GM21619 (cell line): ENCODE data around the gene NKX2-3.

Experiments used
- ATAC-seq: cut with Tn5 transposase; IDR thresholded peaks from one replicate; pipeline ENCODE4 v1.9.1; 2021; ENCODE audit not compliant: unreplicated experiment

The NKX2-3 gene

DNA sequence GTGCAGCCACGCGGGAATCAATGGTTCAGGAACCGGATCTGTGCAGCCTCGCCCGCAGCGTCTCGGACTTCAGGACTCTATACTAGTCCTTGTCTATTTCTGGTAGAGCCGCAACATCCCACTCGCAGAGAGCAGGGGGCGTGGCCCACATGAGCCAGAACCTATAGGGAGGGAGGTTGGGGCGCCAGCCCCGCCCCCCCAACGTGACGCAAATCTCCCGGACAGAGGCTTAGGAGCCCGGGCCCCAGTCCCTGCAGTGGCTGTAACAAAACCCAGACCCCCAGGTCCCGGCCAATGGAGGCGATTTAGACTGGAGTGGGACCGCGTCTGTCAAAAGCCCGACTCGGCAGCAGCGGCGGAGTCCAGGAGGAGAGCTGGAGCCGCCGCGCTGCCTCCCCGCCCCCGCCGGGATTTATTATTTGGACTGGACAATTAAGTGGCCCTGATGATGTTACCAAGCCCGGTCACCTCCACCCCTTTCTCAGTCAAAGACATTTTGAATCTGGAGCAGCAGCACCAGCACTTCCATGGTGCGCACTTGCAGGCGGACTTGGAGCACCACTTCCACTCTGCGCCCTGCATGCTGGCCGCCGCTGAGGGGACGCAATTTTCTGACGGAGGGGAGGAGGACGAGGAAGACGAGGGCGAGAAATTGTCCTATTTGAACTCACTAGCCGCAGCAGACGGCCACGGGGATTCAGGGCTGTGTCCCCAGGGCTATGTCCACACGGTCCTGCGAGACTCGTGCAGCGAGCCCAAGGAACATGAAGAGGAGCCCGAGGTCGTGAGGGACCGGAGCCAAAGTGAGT lies at the start of gene NKX2-3:
TSS of gene NKX2-3 (plus strand) at position 256 of the 809 bp plus-strand sequence. CDS start at position 446, 190 bp downstream.
- ATAC-seq: peak; percentile 56

DNA sequence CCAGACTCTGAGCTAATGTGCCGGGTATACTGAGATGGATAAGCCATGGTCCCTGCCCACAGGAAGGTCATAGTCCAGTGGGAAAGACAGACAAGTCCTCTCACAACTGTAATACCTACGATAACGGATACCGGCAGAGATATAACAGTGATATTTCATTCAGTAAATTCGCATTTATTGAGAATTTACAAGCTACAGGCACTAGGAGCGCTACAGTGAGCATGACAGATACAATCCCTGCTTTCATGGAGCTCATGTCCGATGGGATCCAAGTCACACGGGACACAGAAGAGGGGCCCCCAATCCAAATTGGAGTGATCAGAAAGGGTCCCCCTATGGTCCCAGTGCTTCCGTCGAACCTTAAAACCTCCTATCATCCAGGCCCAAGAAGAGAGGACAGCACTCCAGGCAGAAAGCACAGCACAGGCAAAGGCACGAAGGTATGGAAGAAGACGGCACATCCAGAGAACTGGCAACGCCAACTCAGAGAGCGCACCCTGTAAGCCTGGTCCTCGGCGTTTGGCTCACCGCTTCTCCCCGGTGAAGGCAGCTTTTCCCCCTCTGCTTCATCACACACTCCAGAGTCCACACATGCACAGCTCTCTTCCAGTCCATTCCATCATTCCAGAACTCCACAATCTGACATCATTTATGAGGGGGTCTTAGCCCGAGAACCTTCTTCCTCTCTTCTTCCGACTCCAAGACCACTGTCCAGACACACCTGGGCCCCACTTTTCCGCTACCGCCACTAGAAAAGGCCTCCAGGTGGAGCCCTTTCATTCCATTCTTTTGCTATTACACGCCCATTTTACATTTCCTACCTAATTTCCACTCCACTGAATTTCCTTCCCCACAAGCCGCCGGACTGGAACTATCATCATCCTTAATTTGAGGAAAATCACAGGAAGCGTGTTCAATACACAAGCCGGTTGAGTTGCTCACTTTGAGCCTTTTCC lies 47.8 kb upstream of the NKX2-3 start:
- no peak for ATAC-seq

DNA sequence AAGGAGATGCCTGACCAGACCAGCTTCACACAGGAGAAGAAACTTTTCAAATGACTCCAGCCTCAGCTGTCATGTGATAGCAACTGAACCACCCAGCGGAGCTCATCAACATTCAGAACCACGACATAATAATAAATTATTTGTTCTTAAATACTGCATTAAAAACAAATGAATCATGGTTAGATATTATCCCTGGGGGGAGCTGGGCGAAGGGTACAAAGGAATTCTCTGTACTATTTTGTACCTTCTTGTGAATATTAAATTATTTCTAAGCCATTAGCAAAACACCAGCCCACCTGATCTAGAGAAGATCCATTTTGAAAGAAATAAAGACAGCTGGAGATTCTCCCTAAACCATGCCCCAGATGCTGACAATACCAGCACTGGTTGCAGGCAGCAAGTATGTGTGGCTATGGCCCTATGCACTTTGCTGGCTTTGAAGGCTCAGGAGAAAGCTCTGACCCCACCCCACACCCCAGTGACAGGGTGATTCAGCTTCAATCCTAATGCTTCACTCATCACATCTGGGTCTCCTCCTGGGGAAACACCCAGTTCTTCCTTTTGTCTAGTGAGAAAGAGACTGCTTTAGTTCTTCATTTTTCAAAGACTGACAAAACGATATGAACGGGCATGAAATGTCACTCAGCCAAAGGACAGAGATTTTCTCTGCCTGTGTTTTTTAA lies 45.5 kb upstream of the NKX2-3 start:
- no peak for ATAC-seq

DNA sequence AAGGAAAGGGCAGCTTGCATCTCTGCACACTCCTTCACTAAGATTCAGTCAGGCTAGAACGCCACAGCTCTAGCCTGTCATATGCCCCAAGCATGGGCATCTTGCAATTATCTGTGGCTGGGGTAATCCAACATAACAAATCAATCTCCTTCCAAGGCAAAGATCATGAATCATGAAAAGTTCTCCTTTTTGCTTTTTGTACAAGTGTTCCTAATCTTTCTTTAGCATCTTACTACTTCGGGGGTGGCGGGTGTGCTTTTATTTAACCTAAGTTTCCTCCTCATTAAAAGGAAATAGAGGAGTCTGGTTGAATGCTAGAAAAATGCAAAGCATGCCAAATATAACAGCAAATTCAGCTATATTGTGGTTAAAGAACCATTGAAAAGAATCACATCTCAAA lies 43.5 kb upstream of the NKX2-3 start:
- ATAC-seq: no peak

DNA sequence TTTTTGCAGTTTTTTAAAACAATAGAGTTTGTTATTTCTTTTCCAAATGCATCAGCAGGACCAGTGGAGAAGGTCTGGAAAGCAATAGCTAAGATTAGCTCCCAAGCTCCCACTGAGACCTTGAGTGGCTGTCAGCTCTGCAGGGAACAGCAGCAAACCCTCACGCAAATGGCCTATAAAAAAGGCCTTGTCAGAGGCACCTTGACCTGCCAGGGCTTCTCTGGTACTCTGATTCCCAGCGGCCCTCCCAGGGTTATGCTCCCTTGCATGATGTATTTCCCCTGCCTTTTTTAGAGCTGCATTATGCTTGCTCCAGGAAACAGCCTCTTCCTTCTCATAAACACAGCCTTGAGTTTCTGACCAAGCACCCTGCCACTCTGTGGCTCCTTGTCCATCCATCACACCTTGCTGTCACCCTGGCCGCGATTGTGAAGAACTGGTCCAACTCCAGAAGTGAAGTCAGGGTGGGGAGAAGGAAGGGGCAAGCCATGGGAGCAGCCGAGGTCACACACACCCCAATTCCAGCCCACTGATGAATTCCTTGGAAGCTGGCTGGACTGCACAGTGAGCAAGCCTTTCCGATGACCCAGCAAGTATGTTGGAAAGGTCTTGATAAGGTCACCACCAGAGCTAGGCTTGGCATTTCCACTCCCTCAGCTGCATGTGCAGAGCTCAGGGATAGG lies 35.3 kb upstream of the NKX2-3 start:
- no peak for ATAC-seq

DNA sequence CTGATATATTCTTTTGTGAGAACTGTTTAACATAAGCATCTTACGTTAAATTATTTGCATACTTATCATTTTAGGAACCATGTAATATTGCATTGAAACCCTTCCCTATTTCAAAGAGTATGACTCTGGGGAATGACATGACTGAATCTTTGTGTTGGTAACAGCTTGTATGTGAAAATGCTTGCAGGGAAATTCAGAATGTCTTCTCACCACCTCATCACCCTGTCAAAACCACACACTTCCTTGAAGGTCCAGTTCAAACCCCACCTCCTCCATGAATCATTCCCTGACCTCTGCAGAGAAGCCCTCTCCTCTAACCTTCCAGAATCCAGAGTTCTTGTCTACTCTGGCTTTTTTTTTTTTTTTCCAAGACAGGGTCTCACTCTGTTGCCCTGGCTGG lies 26.3 kb upstream of the NKX2-3 start:
- ATAC-seq: no peak

DNA sequence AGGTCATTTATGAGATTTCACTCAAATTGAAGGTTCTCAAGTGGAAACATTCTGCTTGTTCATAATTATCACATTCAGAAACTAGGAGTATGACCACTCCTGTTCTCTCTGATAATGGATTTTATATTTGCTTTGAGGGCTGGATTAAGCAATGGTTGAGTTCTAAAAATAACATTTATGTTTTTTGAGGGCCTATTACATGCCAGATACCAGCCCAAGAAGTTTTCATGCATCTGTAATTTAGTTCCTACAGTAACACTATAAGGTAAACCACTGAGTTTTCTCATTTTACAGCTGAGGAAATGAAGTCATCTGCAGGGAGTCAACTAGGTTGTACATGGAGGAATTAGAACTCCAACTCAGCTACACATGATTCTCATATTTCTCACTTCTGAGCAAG lies 25.5 kb upstream of the NKX2-3 start:
- ATAC-seq: no peak

DNA sequence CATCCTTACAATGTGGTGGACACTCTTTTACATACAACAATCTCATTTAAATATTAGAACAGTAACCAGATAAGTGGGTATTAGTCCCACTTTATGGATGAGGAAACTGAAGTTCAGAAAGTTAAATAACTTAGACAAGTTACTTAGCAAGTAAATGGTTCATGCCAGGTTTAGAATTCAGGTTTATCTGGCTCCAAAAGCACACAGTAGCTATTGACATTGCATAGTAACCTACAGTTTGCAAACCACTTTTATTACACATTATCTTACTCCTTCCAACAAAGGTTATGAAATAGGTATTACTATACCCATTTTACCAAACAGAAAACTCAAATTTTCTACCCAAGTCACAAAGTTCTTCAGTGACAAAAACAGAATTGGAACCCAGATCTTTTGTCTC lies 19.7 kb upstream of the NKX2-3 start:
- no peak for ATAC-seq

DNA sequence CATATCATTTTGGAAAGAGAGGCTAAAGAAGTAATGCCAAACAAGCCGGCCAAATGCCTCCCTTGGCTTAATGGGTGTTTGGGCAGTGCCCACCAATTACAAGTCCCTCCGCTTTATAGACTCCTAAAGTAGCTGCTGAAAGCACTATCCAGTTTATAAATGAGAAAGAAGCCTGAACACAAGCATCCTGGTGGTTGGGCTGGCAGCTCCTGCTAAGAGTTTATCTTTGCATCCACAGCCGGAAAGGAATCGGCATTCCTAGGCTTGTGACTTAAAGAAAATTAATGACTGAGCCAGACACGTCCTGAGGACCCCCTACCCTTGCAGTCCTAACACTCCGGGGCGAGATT lies 13.1 kb upstream of the NKX2-3 start:
- ATAC-seq: no peak

DNA sequence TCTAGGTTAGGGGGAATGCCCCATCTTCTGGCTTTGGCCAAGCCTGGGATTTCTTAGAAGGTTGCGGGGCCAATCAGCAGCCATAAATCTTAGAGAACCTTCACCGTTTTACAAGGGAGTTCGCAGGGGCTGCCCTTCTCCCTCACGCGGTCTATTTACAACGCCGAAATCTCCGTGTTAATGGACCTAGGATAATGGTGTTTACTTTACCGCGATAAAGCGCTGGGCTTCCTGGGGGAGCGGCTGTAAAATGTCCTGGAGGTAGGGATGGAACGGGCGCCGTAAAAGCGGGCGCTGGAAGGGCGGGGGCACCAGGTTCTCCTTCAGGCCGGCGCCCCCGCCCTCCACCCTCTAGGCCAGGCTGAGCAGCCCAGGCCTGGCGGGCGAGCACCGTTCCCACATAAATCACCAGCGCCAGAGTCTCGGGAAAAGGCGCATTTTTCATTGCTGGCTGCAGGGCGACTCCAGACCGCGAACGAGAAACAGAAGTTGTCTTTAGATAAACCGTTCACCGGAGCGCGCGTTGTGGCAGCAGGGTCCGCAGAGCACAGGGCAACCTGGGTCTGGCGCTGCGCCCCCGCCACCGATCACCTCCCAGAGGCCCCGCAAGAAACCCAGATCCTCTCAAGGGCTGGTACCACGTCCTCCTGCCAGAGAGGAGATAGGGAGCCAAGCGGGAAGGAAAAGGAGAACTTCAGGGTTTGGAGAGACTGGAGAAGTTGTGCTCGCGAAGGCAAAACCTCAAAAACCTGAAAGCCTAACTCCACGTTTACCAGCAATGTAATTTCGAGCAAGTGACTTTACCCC lies 12.5 kb upstream of the NKX2-3 start:
- no peak for ATAC-seq

DNA sequence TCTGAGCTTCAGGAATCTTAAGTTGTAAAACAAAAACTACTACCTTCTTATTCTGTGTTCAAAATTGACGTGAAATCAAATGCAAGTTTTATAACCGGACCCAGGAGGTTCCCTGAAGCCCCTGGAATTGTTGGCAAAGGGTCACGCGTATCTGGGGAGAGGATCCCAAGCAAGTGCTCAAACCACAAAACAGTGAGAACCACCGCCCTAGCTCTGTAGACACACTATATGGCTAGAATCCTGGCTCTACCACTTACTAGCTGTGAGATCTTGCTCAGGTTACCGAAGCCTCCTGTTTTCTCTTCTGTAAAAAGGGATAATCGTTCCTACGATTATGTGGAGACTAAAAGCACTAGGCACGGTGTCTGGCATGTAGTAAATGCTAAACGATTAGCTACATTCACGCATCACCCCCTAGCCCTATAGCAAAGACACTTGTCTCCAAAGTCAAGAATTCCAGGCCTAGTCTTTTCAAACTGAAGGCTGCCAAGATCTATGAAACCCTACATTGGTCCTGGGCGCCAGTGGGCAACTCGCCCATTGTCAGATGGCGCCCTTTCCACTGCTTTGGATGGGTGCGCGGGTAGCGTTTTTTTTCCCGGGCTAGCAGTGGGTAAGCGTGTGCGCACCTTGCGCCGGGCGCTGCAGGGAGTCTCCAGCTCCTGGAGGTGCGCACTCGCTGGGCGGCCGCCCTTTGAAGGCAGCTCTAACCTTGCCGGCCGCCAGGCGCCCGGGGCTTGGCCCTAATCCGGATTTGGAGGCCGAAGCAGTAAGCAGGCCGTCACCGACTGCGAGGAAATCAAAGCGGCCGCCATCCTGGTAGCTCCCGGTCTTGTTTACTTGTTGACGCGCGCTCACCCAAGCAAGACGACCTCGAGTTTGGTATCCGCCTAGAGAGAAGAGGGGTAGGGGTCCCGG lies 11.6 kb upstream of the NKX2-3 start:
- no peak for ATAC-seq

DNA sequence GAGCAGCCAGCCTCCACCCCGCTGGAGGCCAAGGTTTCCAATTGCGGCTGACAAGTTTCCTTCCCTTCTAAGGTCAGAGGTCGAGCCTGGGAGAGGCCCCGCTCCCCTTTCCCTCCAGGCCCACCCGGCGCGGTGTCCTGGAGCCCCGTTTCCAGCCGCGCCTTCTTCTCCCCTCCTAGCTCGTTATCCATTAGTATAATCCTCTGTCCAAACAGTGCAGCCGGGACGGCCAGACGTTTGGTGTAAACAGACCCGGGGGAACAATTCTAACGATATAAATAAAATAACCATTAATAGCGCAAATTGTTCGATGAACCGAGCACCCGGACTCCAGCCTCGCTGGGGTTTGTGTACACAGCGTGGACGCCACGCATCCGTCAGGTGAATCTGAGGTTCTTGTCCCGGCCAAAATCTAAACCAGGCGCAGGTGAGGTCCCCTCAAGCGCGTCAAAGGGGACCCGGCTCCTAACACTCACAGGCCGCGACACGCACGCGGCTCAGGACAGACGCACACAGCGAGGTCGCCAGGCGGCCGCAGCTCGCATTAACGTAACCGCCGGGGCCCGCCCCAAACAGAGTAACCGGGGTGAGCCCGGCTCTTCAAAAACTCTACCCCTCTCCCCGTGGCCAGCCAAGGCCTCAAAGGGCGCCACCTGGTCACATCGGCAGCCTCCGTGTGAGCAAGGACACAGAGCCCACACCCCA lies 10.8 kb upstream of the NKX2-3 start:
- no peak for ATAC-seq

DNA sequence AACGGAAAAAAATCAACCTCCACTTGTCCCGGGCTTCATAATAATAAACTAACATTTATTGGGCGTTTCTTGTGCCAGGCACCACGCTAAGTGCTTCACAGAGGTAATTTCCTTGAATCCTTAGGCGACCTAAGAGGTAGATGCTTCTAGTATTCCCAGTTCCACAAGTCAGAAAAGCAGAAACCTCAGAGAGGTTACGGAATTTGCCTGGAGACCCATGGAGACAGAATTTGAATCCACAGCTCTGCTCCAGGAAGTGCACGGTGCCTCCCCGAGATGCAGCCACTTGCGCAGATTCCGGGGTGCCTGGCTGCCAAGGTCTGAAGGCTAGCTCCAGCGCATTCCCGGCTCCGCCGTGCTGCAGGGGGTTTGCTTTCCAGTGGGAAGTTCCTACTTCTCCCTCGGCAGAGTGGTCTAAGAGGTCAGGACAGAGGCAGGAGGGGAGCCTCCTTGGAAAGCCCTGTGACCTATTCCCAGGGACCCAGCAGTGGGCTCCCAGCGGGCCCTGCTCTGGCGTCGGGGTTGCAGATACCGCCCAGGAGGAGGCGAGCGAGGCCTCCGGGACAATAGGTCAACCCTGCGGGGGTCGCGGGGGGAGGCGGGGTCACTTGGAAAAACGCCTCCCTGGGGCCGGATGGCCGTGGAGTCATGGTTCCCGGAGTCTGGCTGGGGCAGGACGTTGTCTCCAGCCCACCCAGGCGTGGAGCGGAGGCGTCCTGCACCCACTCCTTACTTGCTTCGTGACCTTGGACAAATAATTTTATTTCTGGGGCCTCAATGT lies 10.1 kb upstream of the NKX2-3 start:
- no peak for ATAC-seq

DNA sequence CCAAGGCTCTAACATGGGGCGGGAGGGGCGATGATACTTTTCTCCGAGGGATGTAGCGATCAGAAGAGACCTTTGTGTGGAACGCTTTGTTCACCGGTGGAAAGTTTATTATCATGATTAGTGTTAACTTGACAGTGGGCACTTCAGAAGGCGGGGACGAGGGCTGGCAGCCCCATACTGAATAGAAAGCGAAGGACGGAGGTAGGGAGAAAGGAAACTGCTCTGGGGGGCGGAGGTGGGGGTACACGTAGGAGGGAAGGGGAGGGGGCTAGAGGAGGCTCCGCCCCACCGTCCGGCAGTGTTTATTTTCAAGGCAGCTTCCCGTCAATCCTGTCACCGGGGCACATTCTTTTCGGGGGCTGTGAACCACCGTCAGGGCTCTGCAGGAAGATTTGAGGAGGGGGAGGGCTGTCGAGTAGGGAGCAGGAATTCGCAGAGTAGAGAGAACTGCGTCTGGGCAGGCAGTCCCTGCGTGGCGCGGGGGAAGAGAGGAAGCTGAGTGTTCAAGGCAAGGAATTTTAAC lies 9.4 kb upstream of the NKX2-3 start:
- no peak for ATAC-seq

DNA sequence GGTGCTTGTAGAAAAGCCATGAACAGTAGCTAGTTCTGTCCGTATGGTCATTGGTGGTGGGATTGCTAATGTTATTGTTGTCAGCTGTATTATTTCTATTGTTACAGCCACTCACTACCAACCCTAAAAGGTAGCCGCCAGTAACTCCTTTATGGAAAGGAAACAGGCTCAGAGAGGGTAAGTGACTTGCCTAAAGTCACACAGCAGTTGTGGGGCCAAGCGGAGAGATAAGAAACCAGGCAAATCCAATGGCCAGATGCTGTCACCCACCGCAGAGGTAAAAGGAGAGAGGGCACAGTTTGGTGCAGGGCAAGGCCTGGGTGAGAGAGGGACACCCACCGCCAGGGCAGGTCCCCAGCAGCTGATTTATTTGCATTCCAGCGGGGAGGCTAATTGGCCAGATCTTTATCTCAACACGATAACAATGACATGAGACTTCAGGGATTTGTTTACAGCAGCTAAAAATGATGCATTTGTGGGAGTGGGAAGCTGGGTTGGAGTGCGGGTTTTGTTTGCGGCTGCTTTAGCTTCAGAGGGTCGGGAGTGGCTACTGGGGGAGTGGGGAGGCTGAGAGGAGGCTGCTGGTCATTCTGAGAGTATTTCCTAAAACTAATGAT lies 8.6 kb upstream of the NKX2-3 start:
- ATAC-seq: no peak

DNA sequence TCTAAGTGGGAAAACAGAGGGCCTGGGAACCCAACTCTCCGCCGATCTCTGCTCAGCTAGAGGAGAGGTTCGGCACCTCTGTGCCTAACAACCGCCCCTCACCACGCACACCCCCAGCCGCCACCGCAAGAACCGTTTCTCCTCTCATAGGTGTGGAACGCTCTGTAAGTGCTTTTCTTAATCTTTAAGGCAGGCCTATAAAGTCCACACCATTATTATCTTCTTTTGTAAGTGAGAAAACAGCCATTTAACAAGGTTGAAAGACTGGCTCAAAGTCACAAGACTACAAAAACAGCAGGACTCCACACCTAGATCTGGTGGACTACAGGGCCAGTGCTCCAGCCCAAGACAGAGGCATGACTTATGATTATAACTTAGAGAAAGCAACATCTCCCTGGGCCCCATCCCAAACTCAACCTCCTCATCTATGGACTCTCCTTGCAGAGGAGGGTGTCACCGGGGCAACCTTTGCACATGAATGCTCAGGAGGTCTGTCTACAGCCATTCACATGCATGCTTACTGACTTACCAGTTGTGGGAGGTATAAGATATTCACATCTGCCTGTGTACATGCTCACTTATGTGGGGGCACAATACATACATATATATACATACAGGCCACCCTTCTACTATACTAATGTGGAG lies 7.9 kb upstream of the NKX2-3 start:
- ATAC-seq: no peak

DNA sequence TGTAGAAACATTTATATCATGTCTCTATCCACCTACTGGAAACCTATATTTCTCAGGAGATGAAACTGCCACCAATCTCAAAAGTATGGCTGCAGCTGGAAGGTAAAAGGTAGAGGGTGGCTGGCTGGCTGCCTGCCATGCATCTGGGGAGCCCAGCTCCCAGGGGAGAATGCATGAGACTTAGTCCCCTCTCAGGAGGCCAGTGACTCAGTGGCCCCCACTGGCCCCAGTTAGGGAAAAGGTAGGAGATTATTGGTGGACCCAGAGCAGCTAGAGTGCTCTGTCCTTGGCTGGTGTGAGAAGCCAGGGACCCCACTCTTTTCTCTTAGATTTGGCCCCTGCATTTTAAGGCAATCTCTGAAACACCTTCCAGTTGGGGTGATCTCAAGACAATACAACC lies 6.8 kb upstream of the NKX2-3 start:
- ATAC-seq: no peak
